ELR (cell line): ENCODE measurements around the gene RAB40B.
A peak's percentile ranks its signal among the peaks of the same experiment; 100 is the strongest.

Experiments
- DNase-seq: peaks from one replicate; pipeline ENCODE4 v3.0.0-alpha.2; 2015; ENCODE audit warnings: low read depth

Gene RAB40B

GRCh38 chr17:82615084-82616020, 83.1 kb downstream of the RAB40B start:
- peak; percentile 26 for DNase-seq

- no peak for DNase-seq
These were observed 84.3 kb downstream of the RAB40B start for GRCh38 chr17:82614095-82614631.

GRCh38 chr17:82613283-82614094, 85.0 kb downstream of the RAB40B start:
- DNase-seq: peak; percentile 36

GRCh38 chr17:82611140-82612058, 87.1 kb downstream of the RAB40B start:
- no peak for DNase-seq

- DNase-seq: no peak
These were observed 88.8 kb downstream of the RAB40B start for GRCh38 chr17:82609655-82610054.

GRCh38 chr17:82608816-82609215, 89.7 kb downstream of the RAB40B start:
- DNase-seq: no peak

GRCh38 chr17:82605939-82606600, 92.4 kb downstream of the RAB40B start:
- DNase-seq: no peak
